Keratinocyte (primary cell): ENCODE results near the gene EBNA1BP2. TPM values are rescaled to one million over a fixed set of nuclear protein-coding genes. Genes with fewer than 3 reads are reported as not detected.

Experiments
- DNase-seq: peaks from one replicate; pipeline ENCODE4 v3.0.0-alpha.2; 2011; ENCODE audit warnings: low read depth, missing footprints, low spot score
- FAIRE-seq: peaks from 2 replicates; lab custom pipeline; 2011; peaks lifted over from hg19 to GRCh38; lab: Jason Lieb, UNC
- H2AFZ ChIP-seq: 2 replicates; pipeline ENCODE4 v1.6.0; 2012; ENCODE audit warnings: low read length, control low read depth, inconsistent platforms; ENCODE audit not compliant: control insufficient read depth
- H3K27ac ChIP-seq: 2 replicates; pipeline ENCODE4 v1.5.1; 2011; ENCODE audit warnings: low read length; ENCODE audit not compliant: control insufficient read depth, insufficient read depth
- H3K27me3 ChIP-seq: 3 replicates; pipeline ENCODE4 v1.6.0; 2011; ENCODE audit warnings: low read length; ENCODE audit not compliant: control insufficient read depth, insufficient read depth; ENCODE audit errors: extremely low read depth
- H3K36me3 ChIP-seq, 2 experiments: 2 replicates in 1 of 2; 3 replicates in 1 of 2; pipeline ENCODE4 v1.5.1; 2011; ENCODE audit warnings: low read length in 2 of 2, mild to moderate bottlenecking in 1 of 2; ENCODE audit not compliant: control insufficient read depth in 2 of 2, insufficient read depth in 2 of 2; ENCODE audit errors: extremely low read depth in 1 of 2
- H3K4me1 ChIP-seq: 3 replicates; pipeline ENCODE4 v1.5.1; 2011; ENCODE audit warnings: low read length; ENCODE audit not compliant: control insufficient read depth, insufficient read depth; ENCODE audit errors: extremely low read depth
- H3K4me2 ChIP-seq: 3 replicates; pipeline ENCODE4 v1.6.0; 2011; ENCODE audit warnings: low read depth, low read length; ENCODE audit not compliant: control insufficient read depth, insufficient read depth; ENCODE audit errors: extremely low read depth
- H3K4me3 ChIP-seq, 3 experiments: fragments of 200-600 bp in 1 of 3; sonication (generic) in 1 of 3; 2 replicates in 2 of 3; 3 replicates in 1 of 3; pipeline ENCODE4 v1.5.1; 2011 to 2016; ENCODE audit warnings: low read length in 3 of 3, mild to moderate bottlenecking in 3 of 3, control low read depth in 2 of 3, inconsistent platforms in 1 of 3, low read depth in 1 of 3, mixed read lengths in 1 of 3, mixed run types in 1 of 3, moderate library complexity in 1 of 3; ENCODE audit not compliant: control insufficient read depth in 2 of 3, insufficient read depth in 2 of 3; ENCODE audit errors: extremely low read depth in 1 of 3
- H3K79me2 ChIP-seq: 2 replicates; pipeline ENCODE4 v1.6.0; 2012; ENCODE audit warnings: low read length; ENCODE audit not compliant: control insufficient read depth, insufficient read depth
- H3K9ac ChIP-seq: 3 replicates; pipeline ENCODE4 v1.6.0; 2011; ENCODE audit warnings: low read length; ENCODE audit not compliant: control insufficient read depth, insufficient read depth; ENCODE audit errors: extremely low read depth
- H3K9me1 ChIP-seq: 3 replicates; pipeline ENCODE4 v1.6.0; 2011; ENCODE audit warnings: low read length; ENCODE audit not compliant: control insufficient read depth, insufficient read depth; ENCODE audit errors: extremely low read depth
- H3K9me3 ChIP-seq: 2 replicates; pipeline ENCODE4 v1.5.1; 2012; ENCODE audit warnings: low read depth, low read length; ENCODE audit not compliant: control insufficient read depth
- H4K20me1 ChIP-seq: 3 replicates; pipeline ENCODE4 v1.6.0; 2011; ENCODE audit warnings: low read length; ENCODE audit not compliant: control insufficient read depth, insufficient read depth; ENCODE audit errors: extremely low read depth
- EZH2 ChIP-seq: IDR thresholded peaks from one replicate; pipeline ENCODE4 v1.6.1; 2012; ENCODE audit warnings: inconsistent platforms, mild to moderate bottlenecking, low read length, moderate library complexity
- dilution Hi-C: fragments of 300-500 bp; cut with MboI; formaldehyde crosslinking; loops from one replicate; pipeline ENCODE4 v1.7.0; 2020; ENCODE audit warnings: low sequenced_read_pairs; ENCODE audit not compliant: extremely low pct_ligation_motif_present
- polyA plus RNA-seq, 5 experiments: library from polyadenylated mRNA; depleted of rRNA in 3 of 5; stranded (reverse) in 3 of 5; stranded (forward) in 1 of 5; unstranded in 1 of 5; fragments of >200 nt; gene quantifications; 1 replicate in 1 of 5; 2 replicates in 3 of 5; 3 replicates in 1 of 5; pipeline versions ENCODE4 v1.2.1 to v1.2.3, GENCODE V29; 2011 to 2012; ENCODE audit warnings: missing spikeins in 2 of 5, low read depth in 1 of 5, low replicate concordance in 1 of 5
- TF ChIP-seq, protein P1 (sequence below), 3 experiments: IDR thresholded peaks in 1 of 3; conservative IDR thresholded peaks in 1 of 3; optimal IDR thresholded peaks in 1 of 3; 2 replicates in 2 of 3; 3 replicates in 1 of 3; pipeline versions ENCODE3 to v1.5.1; 2011; ENCODE audit warnings: low read length in 3 of 3, mild to moderate bottlenecking in 3 of 3, moderate library complexity in 2 of 3, control low read depth in 1 of 3, inconsistent platforms in 1 of 3; ENCODE audit not compliant: insufficient read depth in 2 of 3; ENCODE audit errors: extremely low read depth in 1 of 3

Gene EBNA1BP2
- polyA plus RNA-seq, 1 donor (not counting 4 experiments of a cell fraction or from before 2014, with no cell fraction given), result 122 TPM

DNA sequence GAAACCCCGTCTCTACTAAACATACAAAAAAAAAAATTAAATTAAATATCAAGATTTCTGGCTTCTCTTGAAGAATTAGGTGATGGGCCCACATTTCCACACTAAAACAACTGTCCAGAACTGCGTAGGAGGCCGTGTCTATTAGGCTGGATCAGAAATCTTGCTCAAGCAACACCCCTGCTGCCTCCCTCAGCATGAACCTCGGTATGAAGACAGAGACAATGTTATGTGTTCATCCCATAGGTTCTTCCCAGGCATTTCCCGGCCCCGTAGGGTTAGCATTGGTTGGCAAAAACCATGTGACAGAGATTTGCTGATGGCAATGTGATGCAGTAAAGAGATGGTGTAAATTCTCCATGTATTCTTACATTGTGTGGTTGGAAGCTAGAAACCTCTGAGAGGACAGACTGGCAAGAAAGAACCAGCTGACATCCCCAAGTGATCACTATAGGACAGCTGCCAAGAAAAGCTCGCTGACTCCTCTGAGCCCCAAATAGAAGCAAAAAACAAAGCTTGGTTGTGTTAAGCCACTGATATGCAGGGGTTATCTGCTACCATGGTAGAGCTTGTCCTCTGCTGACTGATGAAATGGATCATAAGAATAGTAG lies 34.5 kb downstream of the EBNA1BP2 start:
- H3K27ac ChIP-seq, result no peak overlapping the region
- no peak overlapping the region for H3K4me3 ChIP-seq
- dilution Hi-C loops, result no loop called here
- no peaks in the 10 kb centered on the region for H4K20me1 ChIP-seq
- DNase-seq (no peak), FAIRE-seq (peak; percentile 20)
- H3K27me3 ChIP-seq, result no peaks in the 10 kb centered on the region
- no peaks in the 10 kb centered on the region for H3K79me2 ChIP-seq
- no peaks in the 10 kb centered on the region for H3K9me1 ChIP-seq
- no peak overlapping the region for H3K4me2 ChIP-seq
- H3K9me3 ChIP-seq, result no peaks in the 10 kb centered on the region
- H3K4me1 ChIP-seq, result peaks cover 20% of the 10 kb centered on the region
- no peak overlapping the region for H3K9ac ChIP-seq
- H3K36me3 ChIP-seq, result no peaks in the 10 kb centered on the region
- no peak overlapping the region for H2AFZ ChIP-seq
- TF ChIP-seq EZH2, result no peak
- TF ChIP-seq, protein P1, sequence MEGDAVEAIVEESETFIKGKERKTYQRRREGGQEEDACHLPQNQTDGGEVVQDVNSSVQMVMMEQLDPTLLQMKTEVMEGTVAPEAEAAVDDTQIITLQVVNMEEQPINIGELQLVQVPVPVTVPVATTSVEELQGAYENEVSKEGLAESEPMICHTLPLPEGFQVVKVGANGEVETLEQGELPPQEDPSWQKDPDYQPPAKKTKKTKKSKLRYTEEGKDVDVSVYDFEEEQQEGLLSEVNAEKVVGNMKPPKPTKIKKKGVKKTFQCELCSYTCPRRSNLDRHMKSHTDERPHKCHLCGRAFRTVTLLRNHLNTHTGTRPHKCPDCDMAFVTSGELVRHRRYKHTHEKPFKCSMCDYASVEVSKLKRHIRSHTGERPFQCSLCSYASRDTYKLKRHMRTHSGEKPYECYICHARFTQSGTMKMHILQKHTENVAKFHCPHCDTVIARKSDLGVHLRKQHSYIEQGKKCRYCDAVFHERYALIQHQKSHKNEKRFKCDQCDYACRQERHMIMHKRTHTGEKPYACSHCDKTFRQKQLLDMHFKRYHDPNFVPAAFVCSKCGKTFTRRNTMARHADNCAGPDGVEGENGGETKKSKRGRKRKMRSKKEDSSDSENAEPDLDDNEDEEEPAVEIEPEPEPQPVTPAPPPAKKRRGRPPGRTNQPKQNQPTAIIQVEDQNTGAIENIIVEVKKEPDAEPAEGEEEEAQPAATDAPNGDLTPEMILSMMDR (optimal IDR thresholded peaks at IDR 0.05 in 1 of 3, IDR thresholded peaks at IDR 0.05 in 1 of 3, conservative IDR thresholded peaks at IDR 0.05 in 1 of 3; ENCODE audit: extremely low read depth in 1 of 3, insufficient read depth in 2 of 3, low read length in 3 of 3), result no peak

DNA sequence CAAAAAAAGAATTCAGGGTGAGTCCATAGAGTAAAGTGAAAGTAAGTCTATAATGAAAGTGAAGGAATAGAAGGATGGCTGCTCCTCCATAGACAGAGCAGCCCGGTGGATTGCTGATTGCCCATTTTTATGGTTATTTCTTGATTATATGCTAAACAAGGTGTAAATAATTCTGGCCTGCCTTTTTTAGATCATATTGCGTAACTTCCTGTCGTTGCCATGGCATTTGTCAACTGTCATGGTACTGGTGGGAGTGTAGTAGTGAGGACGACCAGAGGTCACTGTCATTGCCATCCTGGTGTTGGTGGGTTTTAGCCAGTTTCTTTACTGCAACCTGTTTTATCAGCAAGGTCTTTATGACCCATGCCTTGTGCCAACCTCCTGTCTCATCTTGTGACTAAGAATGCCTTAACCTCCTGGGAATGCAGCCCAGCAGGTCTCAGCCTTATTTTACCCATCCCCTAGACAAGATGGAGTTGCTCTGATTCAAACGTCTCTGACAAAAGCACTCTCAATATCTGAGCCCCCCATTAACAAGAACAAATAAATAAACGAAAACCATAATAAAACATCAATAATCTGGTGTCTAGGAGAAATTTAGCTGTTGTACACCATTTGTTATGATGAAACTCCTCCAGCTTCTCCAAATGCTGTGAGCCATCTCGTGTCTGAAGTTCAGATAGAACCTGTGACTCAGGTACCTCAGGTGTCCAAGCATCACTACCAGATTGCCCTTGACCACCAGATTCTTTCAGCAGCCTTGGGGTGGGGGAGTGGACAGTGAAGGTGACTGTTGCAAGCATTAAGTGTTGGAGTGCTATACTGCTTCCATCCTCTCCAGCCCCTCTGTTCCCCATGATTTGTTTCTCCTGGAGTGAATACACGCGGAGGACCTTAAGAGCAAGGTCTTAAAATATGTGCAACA lies 36.0 kb downstream of the EBNA1BP2 start:
- dilution Hi-C loops, result no loop called here
- H3K9me3 ChIP-seq, result no peaks in the 10 kb centered on the region
- H3K36me3 ChIP-seq, result no peaks in the 10 kb centered on the region
- H3K4me3 ChIP-seq, result no peak overlapping the region
- TF ChIP-seq EZH2, result no peak
- TF ChIP-seq, protein P1 (optimal IDR thresholded peaks at IDR 0.05 in 1 of 3, IDR thresholded peaks at IDR 0.05 in 1 of 3, conservative IDR thresholded peaks at IDR 0.05 in 1 of 3; ENCODE audit: extremely low read depth in 1 of 3, insufficient read depth in 2 of 3, low read length in 3 of 3), result no peak
- DNase-seq (no peak), FAIRE-seq (peak; percentile 84)
- H3K9ac ChIP-seq, result no peak overlapping the region
- H3K9me1 ChIP-seq, result no peaks in the 10 kb centered on the region
- peak overlapping the region; percentile 27 for H2AFZ ChIP-seq
- H3K79me2 ChIP-seq, result no peaks in the 10 kb centered on the region
- peak overlapping the region; percentile 38 for H3K27ac ChIP-seq
- peaks cover 20% of the 10 kb centered on the region for H3K4me1 ChIP-seq
- peak overlapping the region; percentile 39 for H3K4me2 ChIP-seq
- H3K27me3 ChIP-seq, result no peaks in the 10 kb centered on the region
- H4K20me1 ChIP-seq, result no peaks in the 10 kb centered on the region
